Sigmoid colon (tissue), 7 donors: ENCODE results near the gene OR6B2. TPM values are rescaled to one million over a fixed set of nuclear protein-coding genes. Genes with fewer than 3 reads are reported as not detected.

Experiments
- DNase-seq: peaks from one replicate; pipeline ENCODE4 v3.0.0-alpha.2; 2019
- H3K27ac ChIP-seq, 4 donors: fragments of 200-600 bp; sonication (generic); one replicate each; pipeline ENCODE4 v1.5.1; 2016 to 2019; ENCODE audit warnings: mild to moderate bottlenecking in 1 of 4
- H3K27me3 ChIP-seq, 3 donors: fragments of 200-600 bp; sonication (generic); one replicate each; pipeline ENCODE4 v1.5.1; 2019; ENCODE audit warnings: mild to moderate bottlenecking in 1 of 3
- H3K36me3 ChIP-seq, 4 donors: fragments of 200-600 bp; sonication (generic); one replicate each; pipeline ENCODE4 v1.5.1; 2016 to 2019
- H3K4me1 ChIP-seq, 4 donors: fragments of 200-600 bp; sonication (generic); one replicate each; pipeline ENCODE4 v1.5.1; 2017 to 2019
- H3K4me3 ChIP-seq, 4 donors: fragments of 200-600 bp; sonication (generic); one replicate each; pipeline ENCODE4 v1.5.1; 2017 to 2019; ENCODE audit warnings: mild to moderate bottlenecking in 2 of 4, moderate library complexity in 1 of 4
- H3K9me3 ChIP-seq, 4 donors: fragments of 200-600 bp in 3 of 4; sonication (generic) in 3 of 4; one replicate each; pipeline versions ENCODE4 v1.5.1 to v1.6.1; 2013 to 2019
- EP300 ChIP-seq, 4 donors: sonication (generic); formaldehyde crosslinking; IDR thresholded peaks; one replicate each; pipeline ENCODE4 v1.6.1; 2017; ENCODE audit warnings: antibody characterized with exemption in 4 of 4
- POLR2A ChIP-seq, 2 donors: fragments of 450-650 bp; IDR thresholded peaks; one replicate each; pipeline ENCODE4 v1.6.1; 2016; ENCODE audit warnings: antibody characterized with exemption in 2 of 2, mild to moderate bottlenecking in 2 of 2, moderate library complexity in 2 of 2
- POLR2AphosphoS5 ChIP-seq, 4 donors: sonication (generic); formaldehyde crosslinking; IDR thresholded peaks; one replicate each; pipeline ENCODE4 v1.6.1; 2017; ENCODE audit warnings: antibody characterized with exemption in 4 of 4
- WGBS, 2 donors: extraction: QIAGEN DNeasy Blood & Tissue Kit; methylation state at CpG; one replicate each; pipeline ENCODE4 v1.1.7; 2013; 5-methylcytosine and 5-hydroxymethylcytosine counted together
- intact Hi-C: fragments of 100-400 bp; cut with DNase I; formaldehyde crosslinking; loops from one replicate; pipeline ENCODE4 v1.15.1; 2023
- polyA plus RNA-seq, 3 donors: library from polyadenylated mRNA; stranded (reverse); fragments of 200-250 nt; gene quantifications; one replicate each; pipeline ENCODE4 v1.2.3, GENCODE V29; 2013
- total RNA-seq, 4 donors: library from RNA; depleted of rRNA; stranded (reverse); fragments of >200 nt; gene quantifications; one replicate each; pipeline ENCODE4 v1.1.0, GENCODE V29; 2016
- TF ChIP-seq, protein P1 (sequence below), 4 experiments: fragments of 450-650 bp in 3 of 4; fragments of 200-600 bp in 1 of 4; IDR thresholded peaks; one replicate each; pipeline ENCODE4 v1.5.1; 2016 to 2019; ENCODE audit warnings: antibody characterized with exemption in 4 of 4, mild to moderate bottlenecking in 3 of 4, moderate library complexity in 2 of 4
- donor health status: healthy with polysubstance abuse.
- donor health status: Bipolar disorder and iron deficiency.
- donor health status: healthy.

The OR6B2 gene
- total and polyA plus RNA-seq, 7 donors: not detected

DNA sequence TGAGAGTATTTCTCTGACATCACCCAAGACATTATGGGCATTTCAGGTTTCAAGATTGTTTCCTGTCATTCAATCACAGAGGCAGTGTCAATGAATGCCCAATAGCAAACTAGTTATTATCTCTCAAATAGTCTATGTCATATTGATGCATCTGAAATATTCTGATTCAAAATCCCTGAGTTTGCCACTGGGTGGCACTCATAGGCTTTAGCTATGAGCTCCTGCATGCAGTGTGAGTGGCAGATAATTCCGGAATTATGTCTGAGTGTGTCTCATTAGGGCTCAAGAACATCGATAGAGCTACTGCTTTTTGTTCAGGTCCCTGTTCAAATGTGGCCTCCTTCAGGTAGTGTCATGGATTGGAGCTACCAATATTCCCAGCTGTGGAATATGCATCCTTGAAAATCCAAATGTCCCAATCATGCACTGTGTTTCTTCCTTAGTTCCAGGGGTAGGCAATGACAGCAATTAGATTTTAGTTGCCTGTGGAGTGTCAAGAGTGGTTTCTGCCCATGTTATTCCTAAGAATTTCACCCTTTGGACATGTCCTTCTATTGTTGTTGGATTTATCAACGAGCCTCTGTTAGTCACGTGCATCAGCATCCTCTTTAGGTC is 30.9 kb upstream of the OR6B2 start:
- no peaks in the 10 kb centered on the region for H3K4me1 ChIP-seq
- H3K36me3 ChIP-seq: no peaks in the 10 kb centered on the region
- H3K27me3 ChIP-seq: peaks cover 0 to 19% (median 5%) of the 10 kb centered on the region in 3 donors
- TF ChIP-seq, protein P1, sequence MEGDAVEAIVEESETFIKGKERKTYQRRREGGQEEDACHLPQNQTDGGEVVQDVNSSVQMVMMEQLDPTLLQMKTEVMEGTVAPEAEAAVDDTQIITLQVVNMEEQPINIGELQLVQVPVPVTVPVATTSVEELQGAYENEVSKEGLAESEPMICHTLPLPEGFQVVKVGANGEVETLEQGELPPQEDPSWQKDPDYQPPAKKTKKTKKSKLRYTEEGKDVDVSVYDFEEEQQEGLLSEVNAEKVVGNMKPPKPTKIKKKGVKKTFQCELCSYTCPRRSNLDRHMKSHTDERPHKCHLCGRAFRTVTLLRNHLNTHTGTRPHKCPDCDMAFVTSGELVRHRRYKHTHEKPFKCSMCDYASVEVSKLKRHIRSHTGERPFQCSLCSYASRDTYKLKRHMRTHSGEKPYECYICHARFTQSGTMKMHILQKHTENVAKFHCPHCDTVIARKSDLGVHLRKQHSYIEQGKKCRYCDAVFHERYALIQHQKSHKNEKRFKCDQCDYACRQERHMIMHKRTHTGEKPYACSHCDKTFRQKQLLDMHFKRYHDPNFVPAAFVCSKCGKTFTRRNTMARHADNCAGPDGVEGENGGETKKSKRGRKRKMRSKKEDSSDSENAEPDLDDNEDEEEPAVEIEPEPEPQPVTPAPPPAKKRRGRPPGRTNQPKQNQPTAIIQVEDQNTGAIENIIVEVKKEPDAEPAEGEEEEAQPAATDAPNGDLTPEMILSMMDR (IDR thresholded peaks at IDR 0.05): peak; percentile 15 to 57 (median 40)
- TF ChIP-seq POLR2A (IDR thresholded peaks at IDR 0.05): no peak
- TF ChIP-seq EP300 (IDR thresholded peaks at IDR 0.05): no peak
- no peak overlapping the region for H3K4me3 ChIP-seq
- H3K9me3 ChIP-seq: no peaks in the 10 kb centered on the region
- intact Hi-C loops: loop anchor here (1.0 kb wide), 1 partner anchor 82 kb away; no protein-coding TSS in a partner anchor
- DNase-seq: no peak
- 36 to 48% methylated on average over 4 of the region's 4 CpGs for WGBS, 2 donors
- no peak overlapping the region for H3K27ac ChIP-seq

DNA sequence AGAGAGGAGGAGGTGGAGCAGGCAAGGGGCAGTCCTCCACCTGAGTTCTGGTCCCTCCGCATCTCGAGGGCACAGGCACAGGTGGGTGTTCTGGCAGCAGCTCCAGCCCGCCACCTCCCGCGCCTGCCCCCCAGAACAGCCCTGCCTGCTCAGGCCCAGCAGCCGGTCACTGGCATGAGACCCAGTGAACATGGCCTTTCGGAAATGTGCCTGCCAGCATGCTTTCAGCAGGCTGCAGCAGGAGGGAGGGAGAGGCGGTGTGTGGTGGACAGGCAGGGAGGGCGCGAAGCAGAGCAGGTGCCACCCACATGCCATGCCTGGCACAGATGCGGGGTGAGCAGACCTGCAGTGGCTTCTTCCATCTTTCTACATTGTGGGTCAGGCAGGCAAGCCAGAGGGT is 26.4 kb upstream of the OR6B2 start:
- Histone ChIP-seq H3K4me3 (no peak overlapping the region), H3K9me3 (no peaks in the 10 kb centered on the region), H3K27me3 (peaks cover 0 to 59% (median 31%) of the 10 kb centered on the region in 3 donors), H3K27ac (no peak overlapping the region), H3K4me1 (no peaks in the 10 kb centered on the region), H3K36me3 (no peaks in the 10 kb centered on the region)
- 82 to 84% methylated on average over 11 of the region's 11 CpGs for WGBS, 2 donors
- intact Hi-C loops: no loop called here
- TF ChIP-seq, protein P1 (IDR thresholded peaks at IDR 0.05): no peak
- no peak for TF ChIP-seq POLR2AphosphoS5 (IDR thresholded peaks at IDR 0.05)
- no peak for TF ChIP-seq POLR2A (IDR thresholded peaks at IDR 0.05)
- TF ChIP-seq EP300 (IDR thresholded peaks at IDR 0.05): no peak
- no peak for DNase-seq

DNA sequence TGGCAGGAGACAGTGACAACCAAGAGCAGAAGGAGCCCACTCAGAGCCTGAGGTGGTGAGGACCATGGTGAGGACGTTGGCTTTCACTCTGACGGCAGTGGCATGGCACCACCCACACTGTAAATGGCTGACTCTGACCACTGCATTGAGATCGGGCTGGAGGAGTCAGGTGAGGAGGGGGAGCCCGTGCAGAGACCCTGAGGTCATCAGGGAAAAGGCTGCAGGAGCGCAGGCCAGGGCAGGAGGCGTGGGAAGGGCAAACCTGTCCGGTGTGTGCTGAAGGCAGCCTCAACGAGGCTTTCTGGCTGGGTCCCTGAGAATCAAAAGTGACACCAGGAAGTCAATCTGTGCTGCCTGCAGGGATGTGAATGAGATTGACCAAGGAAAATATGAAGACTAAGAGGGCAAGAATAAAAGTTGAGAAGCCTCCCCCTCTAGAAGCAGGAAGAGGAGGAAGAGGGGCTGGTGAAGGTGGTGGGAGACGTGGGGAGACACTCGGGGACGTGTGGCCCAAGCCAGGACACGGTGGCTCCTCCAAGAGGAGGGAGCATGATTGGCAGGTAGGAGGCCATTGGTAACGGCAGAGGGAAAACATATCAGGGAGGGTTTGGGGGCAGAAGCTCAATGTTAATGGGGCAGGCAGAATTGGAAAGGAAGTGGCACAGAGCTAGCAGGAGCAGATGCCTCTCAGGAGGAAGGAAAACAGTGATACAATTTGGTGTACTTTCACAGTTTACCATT is 25.1 kb upstream of the OR6B2 start:
- Histone ChIP-seq H3K36me3 (no peaks in the 10 kb centered on the region), H3K27ac (no peak overlapping the region), H3K27me3 (peaks cover 0 to 71% (median 31%) of the 10 kb centered on the region in 3 donors), H3K4me3 (no peak overlapping the region), H3K9me3 (no peaks in the 10 kb centered on the region), H3K4me1 (no peaks in the 10 kb centered on the region)
- TF ChIP-seq, protein P1 (IDR thresholded peaks at IDR 0.05): no peak
- no peak for TF ChIP-seq POLR2AphosphoS5 (IDR thresholded peaks at IDR 0.05)
- no peak for TF ChIP-seq EP300 (IDR thresholded peaks at IDR 0.05)
- TF ChIP-seq POLR2A (IDR thresholded peaks at IDR 0.05): no peak
- intact Hi-C loops: no loop called here
- WGBS, 2 donors: 23 to 45% methylated on average over 13 of the region's 13 CpGs
- no peak for DNase-seq

DNA sequence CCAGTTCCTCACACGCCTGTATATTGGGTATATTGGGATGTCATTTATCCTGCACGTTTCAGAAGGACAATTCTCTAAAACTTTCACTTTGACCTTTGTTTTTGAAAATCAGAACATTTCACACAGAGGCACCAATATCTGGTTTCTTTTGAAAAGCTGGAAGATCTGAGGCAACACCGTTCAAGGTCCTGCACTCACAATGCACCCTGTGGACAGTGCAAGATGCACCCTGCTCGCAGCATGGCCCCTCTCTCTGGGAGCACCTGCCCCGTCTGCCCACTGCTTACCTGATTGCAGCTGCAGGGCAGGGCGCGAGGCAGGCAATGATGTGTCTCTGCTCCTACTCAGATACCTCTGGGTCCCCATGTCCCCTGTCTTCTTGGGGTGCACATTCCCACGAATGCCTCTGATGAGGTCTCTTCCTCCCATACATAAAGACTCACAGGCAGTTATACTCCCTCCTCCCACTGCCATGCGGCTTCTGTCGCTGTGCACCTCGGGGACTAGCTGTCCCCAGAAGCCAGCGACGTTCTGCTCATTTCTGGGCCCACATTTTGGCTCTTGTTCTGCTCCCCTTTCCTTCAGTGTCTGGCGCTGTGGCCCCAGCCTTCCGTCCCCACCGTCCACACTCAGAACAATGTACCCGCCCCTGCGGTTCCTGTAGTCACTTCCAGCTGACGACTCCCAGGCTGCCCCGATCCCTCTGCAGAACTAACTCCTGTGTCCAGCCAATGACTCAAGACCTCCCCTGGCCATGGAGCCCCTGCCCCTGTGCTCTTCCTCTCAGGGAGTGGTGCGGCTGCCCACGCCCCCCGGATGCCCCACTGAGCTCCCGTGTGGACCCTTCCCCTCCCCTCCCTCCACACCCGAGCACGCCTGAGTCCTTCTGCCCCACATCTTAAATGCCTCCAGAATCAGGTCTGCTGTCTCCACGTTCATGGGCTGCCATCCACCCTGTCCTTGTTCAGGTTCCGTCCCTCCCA is 23.2 kb upstream of the OR6B2 start, which contains the start of gene OR6B3:
Gene OR6B3 (minus strand): TSS at position 349 of the 983 bp plus-strand sequence.
- no peaks in the 10 kb centered on the region for H3K4me1 ChIP-seq
- no peaks in the 10 kb centered on the region for H3K36me3 ChIP-seq
- no peak within 1 kb of the TSS for H3K27ac ChIP-seq
- H3K27me3 ChIP-seq: peaks cover 0 to 87% (median 35%) of the 10 kb centered on the region in 3 donors
- H3K9me3 ChIP-seq: no peaks in the 10 kb centered on the region
- H3K4me3 ChIP-seq: no peak within 1 kb of the TSS
- WGBS, 2 donors: 51 to 52% methylated on average over 28 of the region's 28 CpGs
- TF ChIP-seq POLR2A (IDR thresholded peaks at IDR 0.05): no peak
- TF ChIP-seq EP300 (IDR thresholded peaks at IDR 0.05): no peak
- no peak for TF ChIP-seq POLR2AphosphoS5 (IDR thresholded peaks at IDR 0.05)
- TF ChIP-seq, protein P1 (IDR thresholded peaks at IDR 0.05): no peak
- intact Hi-C loops: no loop called here
- no peak for DNase-seq
